ENCODE data around the gene SEM1.
"Not testable (repeated sequence)": the region's sequence is repeated elsewhere in the genome, so short reads cannot be mapped to it uniquely, and the experiment has no call there.

The SEM1 gene

DNA sequence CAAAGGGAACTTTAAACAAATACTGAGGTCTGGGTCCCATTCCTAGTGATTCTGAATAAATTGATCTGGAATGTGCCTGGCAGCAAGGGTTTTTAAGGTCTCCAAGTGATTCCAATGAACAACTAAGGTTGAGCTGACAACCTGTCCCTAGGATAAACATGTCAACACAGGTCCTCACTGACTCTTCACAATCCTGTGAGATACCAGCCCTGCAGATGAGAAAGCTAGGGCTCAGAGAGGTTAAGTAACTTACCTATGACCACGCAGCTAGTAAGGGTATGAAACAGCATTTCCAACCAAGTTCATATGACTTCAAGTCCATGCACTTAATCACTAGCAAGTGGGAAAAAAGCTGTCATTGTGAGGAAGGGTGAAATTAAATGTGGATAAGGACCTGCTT, 44.0 kb downstream of the SEM1 start:
- Mint-ChIP-seq H3K4me1 (peaks cover 28% of the 10 kb centered on the region), H3K9me3 (no peaks in the 10 kb centered on the region), H3K36me3 (ENCODE audit: low read depth) (peaks cover 10% of the 10 kb centered on the region), H3K4me3 (no peak overlapping the region), H3K27ac (no peak overlapping the region), H3K27me3 (ENCODE audit: low read depth, poor library complexity) (no peaks in the 10 kb centered on the region)
- no peak for DNase-seq
- TF ChIP-seq, protein P1, sequence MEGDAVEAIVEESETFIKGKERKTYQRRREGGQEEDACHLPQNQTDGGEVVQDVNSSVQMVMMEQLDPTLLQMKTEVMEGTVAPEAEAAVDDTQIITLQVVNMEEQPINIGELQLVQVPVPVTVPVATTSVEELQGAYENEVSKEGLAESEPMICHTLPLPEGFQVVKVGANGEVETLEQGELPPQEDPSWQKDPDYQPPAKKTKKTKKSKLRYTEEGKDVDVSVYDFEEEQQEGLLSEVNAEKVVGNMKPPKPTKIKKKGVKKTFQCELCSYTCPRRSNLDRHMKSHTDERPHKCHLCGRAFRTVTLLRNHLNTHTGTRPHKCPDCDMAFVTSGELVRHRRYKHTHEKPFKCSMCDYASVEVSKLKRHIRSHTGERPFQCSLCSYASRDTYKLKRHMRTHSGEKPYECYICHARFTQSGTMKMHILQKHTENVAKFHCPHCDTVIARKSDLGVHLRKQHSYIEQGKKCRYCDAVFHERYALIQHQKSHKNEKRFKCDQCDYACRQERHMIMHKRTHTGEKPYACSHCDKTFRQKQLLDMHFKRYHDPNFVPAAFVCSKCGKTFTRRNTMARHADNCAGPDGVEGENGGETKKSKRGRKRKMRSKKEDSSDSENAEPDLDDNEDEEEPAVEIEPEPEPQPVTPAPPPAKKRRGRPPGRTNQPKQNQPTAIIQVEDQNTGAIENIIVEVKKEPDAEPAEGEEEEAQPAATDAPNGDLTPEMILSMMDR (IDR thresholded peaks at IDR 0.05): no peak

DNA sequence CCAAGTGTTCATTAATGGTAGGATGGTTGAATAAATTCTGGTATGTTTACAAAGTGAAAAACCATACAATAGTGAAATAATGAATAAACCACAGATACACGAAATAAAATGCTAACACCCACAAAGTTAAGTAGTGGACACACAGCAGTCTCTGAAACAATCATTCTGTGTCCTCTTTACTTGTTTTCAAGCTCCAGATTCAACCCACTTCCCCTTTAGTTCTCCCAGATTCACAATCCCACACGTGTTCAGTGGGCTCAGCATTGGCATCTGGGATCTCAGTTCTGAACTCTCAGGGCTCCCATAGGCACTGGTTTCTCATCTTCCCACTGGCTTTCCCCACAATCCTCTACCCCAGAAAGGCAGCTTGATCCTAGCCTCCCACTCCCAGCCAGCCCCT, 44.9 kb downstream of the SEM1 start:
- TF ChIP-seq, protein P1 (IDR thresholded peaks at IDR 0.05): no peak
- H3K27me3 Mint-ChIP-seq (ENCODE audit: low read depth, poor library complexity): no peaks in the 10 kb centered on the region
- DNase-seq: peak; percentile 6

DNA sequence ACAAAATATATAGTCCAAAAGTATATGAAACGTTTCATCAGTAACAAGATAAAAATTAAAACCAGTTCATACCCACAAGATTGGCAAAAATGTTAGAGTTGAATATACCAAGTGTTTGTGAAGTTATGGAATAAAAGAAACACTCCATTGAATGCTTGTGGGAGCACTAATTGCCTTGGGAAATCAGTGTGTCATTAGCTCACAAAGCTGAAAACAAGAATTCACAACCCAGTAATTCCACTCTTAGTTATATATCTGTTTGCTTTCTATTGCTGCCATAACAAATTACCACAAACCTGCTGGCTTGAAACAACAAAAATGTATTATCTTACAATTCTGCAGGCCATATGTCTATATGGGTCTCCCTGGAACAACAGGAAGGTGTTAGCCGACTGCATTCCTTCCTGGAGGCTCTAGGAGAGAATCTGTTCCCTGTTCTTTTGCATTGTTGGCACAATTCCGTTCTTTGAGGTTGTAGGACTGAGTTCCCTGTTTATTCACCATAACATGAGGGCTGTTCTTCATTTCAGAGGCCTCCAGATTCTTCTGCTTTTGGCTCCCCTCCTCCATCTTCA, 45.7 kb downstream of the SEM1 start:
- H3K4me1 Mint-ChIP-seq: peaks cover 23% of the 10 kb centered on the region
- H3K9me3 Mint-ChIP-seq: no peaks in the 10 kb centered on the region
- H3K27me3 Mint-ChIP-seq (ENCODE audit: low read depth, poor library complexity): no peaks in the 10 kb centered on the region
- H3K27ac Mint-ChIP-seq: no peak overlapping the region
- H3K4me3 Mint-ChIP-seq: no peak overlapping the region
- TF ChIP-seq, protein P1 (IDR thresholded peaks at IDR 0.05): no peak
- DNase-seq: no peak
- peaks cover 10% of the 10 kb centered on the region for H3K36me3 Mint-ChIP-seq (ENCODE audit: low read depth)

More for the DNA sequence above, 44.9 kb downstream of the SEM1 start:
- H3K4me1 Mint-ChIP-seq: peaks cover 28% of the 10 kb centered on the region
- no peak overlapping the region for H3K4me3 Mint-ChIP-seq
- H3K27ac Mint-ChIP-seq: peak overlapping the region; percentile 62
- H3K36me3 Mint-ChIP-seq (ENCODE audit: low read depth): peaks cover 10% of the 10 kb centered on the region
- H3K9me3 Mint-ChIP-seq: no peaks in the 10 kb centered on the region

DNA sequence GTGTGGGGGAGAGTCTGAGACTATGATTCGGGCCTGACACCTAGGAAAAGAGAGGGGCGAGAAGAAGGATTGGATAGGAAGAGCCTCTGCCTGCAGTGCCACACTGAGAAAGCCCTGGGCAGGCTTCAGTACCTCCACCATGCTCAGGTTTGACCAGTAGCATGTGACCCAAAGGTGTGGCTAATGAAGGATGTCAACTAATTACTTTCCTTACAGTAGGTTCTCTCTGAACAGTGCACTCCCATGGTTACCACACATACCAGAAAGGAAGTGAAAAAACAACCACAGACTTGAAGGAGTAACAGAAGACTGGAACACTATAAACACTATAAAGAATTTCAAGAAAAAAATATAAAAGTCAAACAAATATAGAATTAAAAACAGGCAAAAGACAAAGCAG, 46.2 kb downstream of the SEM1 start:
- H3K27me3 Mint-ChIP-seq (ENCODE audit: low read depth, poor library complexity): no peaks in the 10 kb centered on the region
- peaks cover 18% of the 10 kb centered on the region for H3K4me1 Mint-ChIP-seq
- no peaks in the 10 kb centered on the region for H3K9me3 Mint-ChIP-seq
- H3K36me3 Mint-ChIP-seq (ENCODE audit: low read depth): peaks cover 10% of the 10 kb centered on the region
- no peak overlapping the region for H3K27ac Mint-ChIP-seq
- DNase-seq: no peak
- H3K4me3 Mint-ChIP-seq: no peak overlapping the region
- TF ChIP-seq, protein P1 (IDR thresholded peaks at IDR 0.05): no peak

DNA sequence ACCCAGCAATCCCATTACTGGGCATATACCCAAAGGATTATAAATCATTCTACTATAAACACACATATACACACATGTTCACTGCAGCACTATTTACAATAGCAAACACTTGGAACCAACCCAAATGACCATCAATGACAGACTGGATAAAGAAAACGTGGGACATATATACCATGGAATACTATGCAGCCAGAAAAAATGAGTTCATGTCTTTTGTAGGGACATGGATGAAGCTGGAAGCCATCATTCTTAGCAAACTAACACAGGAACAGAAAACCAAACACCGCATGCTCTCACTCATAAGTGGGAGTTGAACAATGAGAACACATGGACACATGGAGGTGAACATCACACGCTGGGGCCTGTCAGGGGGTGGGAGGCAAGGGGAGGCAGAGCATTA, 47.5 kb downstream of the SEM1 start:
- H3K36me3 Mint-ChIP-seq (ENCODE audit: low read depth); DNase-seq; H3K27me3 Mint-ChIP-seq (ENCODE audit: low read depth, poor library complexity); H3K27ac Mint-ChIP-seq; H3K9me3 Mint-ChIP-seq; H3K4me3 Mint-ChIP-seq: not testable (repeated sequence)
- H3K4me1 Mint-ChIP-seq: peaks cover 16% of the 10 kb centered on the region

DNA sequence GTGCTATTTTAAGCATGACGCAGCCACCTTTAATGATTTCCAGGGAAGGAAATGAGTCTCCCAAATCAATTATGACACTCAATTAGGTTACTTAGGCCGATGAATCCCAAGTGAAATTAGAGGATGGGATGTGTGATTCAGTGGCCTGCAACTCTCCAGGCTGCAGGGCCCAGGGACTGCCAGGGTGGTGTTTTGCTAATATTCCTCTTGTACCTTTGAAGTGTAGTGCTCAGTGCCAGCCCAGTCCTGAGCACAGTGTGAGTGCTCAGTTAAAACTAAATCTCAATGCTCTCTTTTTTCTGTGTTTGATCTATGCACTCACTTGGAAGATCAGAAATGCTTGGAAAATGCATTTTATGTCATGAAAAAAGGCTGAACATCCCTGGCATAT, 51.6 kb downstream of the SEM1 start:
- no peaks in the 10 kb centered on the region for H3K9me3 Mint-ChIP-seq
- peaks cover 1% of the 10 kb centered on the region for H3K4me1 Mint-ChIP-seq
- peaks cover 1% of the 10 kb centered on the region for H3K36me3 Mint-ChIP-seq (ENCODE audit: low read depth)
- TF ChIP-seq, protein P1 (IDR thresholded peaks at IDR 0.05): no peak
- no peak overlapping the region for H3K4me3 Mint-ChIP-seq
- no peaks in the 10 kb centered on the region for H3K27me3 Mint-ChIP-seq (ENCODE audit: low read depth, poor library complexity)
- no peak overlapping the region for H3K27ac Mint-ChIP-seq
- DNase-seq: no peak

Measured in nephron progenitor cell (in vitro differentiated cells).